ENCODE data around the gene PRKCI.

GRCh38 chr3:170259907-170260306 lies 37.7 kb downstream of the PRKCI start:
- TF ChIP-seq CTCF (IDR thresholded peaks at IDR 0.05 in 4 of 5, conservative IDR thresholded peaks at IDR 0.05 in 1 of 5) (no peak), POLR2A (IDR thresholded peaks at IDR 0.05) (no peak)
